ENCODE results near the gene CEP112.

Gene CEP112

GRCh38 chr17:65930140-65930730 lies 261.7 kb downstream of the CEP112 start:
- DNase-seq (ENCODE audit: low spot score): no peak

DNA sequence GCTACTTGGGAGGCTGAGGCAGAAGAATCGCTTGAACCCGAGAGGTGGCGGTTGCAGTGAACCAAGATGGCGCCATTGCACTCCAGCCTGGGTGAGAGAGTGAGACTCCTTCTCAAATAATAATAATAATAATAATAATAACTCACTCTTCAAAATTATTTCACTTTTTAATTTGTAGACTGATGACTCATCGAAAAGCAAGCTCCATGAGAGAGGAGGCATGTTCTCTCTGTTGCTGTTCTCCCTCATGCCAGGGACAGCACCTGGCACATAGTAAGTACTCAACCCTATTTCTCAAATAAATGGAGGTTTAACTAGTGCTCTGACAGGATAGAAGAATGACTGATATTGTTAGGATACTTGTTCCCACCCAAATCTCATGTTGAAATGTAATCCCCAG lies 265.3 kb downstream of the CEP112 start:
- no peak for DNase-seq (ENCODE audit: low spot score)

DNA sequence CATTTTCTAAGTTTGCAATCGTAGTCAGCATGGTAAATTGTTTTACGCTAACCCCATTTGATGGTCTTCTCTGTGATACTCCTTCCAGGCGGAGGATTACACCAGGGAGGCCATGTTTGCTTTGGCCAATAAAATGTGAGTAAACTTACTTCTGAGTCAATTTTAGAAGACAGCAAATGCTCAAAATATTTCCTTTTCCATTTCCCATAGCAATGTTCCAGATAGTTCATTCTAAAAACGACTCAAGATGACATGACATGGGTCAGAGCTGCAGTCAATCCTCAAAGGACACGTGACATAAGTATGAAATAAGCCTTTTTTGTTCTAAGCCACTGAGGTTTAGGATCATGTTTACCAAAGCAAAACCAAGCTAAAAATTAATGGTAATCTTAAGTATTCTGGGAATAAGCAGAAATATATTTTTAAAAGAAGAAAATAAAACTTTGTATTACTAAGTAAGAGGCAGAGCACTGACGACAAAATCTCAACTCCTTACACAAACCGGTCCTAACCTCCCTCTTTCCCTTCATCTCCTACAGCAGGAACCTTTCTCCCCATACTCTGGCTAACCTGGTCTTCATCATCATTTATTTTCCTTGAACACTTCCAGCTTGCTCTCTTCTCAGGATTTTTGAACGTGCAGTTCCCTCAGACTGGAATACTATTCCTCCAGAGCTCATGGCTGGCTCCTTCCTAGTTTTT lies 266.2 kb downstream of the CEP112 start:
- no peak for DNase-seq (ENCODE audit: low spot score)

GRCh38 chr17:65920996-65921395 lies 270.9 kb downstream of the CEP112 start:
- no peak for DNase-seq (ENCODE audit: low spot score)

DNA sequence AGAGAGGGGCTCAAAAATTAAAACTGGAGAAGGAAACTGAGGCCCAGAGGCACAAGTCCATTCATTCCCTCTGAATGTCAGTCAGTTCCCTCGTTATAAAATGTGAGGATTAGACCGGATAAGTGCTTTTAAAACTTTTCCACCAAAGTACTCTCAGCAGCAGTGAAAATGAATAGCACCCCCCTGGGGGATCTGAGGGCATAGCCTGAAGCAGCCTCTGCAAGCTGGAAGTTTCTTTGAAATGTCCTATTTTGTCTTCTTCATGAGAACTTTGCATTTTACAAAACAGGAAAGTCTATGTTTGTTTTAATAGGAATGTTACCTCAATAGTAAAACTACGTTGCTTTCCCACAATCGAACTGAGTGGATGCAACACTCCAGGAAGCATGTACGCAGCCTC lies 273.0 kb downstream of the CEP112 start:
- DNase-seq (ENCODE audit: low spot score): no peak

- no peak for DNase-seq (ENCODE audit: low spot score)
Observed at GRCh38 chr17:65918500-65918899, 273.4 kb downstream of the CEP112 start.

DNA sequence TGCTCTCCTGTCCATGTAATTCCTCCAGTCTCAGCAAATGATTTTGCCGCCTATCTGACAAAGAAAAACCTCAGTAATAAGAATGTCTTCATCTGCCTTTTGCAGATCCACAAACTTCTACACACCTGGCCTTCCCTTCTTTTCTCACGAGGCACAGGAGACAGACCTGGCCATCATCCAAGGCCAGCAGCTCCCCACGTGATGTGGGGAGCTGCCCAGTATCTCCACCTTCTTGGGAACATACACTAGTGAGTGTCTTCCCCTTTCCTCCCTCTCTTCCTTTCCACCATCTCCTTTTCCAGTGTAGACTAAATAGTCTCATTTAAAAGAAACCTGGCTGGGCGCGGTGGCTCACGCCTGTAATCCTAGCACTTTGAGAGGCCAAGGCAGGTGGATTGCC lies 274.4 kb downstream of the CEP112 start:
- DNase-seq (ENCODE audit: low spot score): no peak

- no peak for DNase-seq (ENCODE audit: low spot score)
Observed at GRCh38 chr17:65916425-65916824, 275.5 kb downstream of the CEP112 start.

GRCh38 chr17:65914784-65915342 lies 277.1 kb downstream of the CEP112 start:
- DNase-seq (ENCODE audit: low spot score): no peak

- no peak for DNase-seq (ENCODE audit: low spot score)
Observed at GRCh38 chr17:65913326-65913850, 278.5 kb downstream of the CEP112 start.

DNA sequence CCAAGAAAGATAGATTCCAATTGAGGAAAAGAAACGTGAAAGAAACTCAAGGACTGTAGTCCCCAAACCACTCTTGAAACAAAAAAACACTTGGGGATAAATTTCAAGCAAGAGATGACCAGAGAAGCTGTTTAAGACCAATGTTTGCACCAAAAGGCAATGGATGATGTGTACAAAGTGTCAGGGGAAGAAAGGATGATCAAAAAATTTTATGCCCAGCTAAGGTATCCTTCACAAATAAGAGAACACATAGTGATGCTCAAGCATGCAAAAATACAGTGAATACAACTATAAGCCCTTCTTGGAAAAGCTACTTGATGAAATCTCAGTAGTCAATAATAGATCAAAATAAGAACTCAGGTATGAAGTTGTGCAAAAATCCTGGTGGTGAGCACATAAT lies 281.1 kb downstream of the CEP112 start:
- DNase-seq (ENCODE audit: low spot score): no peak

GRCh38 chr17:65902831-65903522 lies 289.0 kb downstream of the CEP112 start:
- no peak for DNase-seq (ENCODE audit: low spot score)

GRCh38 chr17:65902155-65902554 lies 289.8 kb downstream of the CEP112 start:
- no peak for DNase-seq (ENCODE audit: low spot score)

DNA sequence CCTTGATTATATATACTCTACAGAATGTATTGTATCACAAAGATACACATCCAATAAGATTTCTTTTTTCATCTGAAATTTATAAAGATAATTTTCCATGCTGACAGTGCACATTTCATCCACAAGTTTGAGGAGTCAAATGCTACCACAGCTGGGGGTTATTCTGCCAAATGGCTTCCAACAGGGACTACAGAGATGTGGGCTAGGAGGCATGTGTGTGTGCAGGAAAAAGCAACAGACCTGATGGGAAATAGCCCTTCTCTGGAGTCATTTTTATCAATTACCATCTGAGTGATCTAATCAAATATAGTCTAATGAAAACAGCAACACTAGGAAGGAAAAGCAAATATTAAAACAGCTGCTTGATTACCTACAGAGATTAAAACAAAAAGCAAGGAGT lies 290.5 kb downstream of the CEP112 start:
- DNase-seq (ENCODE audit: low spot score): no peak

DNA sequence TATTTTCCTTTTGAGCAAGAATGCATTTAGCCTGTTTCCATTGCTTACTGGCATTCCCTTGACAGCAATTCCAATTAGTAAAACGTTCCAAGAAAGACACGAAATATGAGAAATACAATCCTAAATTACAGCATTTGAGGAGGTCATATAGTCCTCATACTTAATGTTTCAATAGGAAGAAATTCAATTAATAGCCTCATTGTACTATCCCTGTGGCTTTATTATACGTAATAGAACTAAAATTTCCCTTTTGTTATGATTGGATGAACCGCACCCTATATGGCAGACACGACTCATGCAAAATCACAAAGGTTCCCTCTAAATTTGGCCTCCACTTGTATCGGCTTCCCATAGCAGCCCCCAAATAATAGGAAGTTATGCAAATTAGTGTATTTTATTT lies 291.7 kb downstream of the CEP112 start:
- DNase-seq (ENCODE audit: low spot score): no peak

DNA sequence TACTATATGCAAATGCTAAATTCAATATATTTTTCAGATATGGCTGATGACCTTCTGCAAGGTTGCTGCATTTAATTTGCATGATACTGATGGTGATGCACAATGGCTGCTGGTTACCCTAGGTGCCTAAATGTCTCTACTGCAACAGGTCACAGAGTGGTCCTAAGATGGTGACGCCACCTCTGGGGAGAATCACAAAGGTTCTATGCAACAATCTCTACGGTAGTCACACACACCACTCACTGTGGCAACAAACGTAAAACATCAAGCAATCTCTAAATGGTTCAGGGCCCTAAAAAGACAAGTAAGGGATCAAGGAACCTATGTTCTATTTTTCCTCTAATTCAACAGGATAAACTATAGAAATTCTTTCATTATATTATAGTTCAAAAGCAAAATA lies 293.3 kb downstream of the CEP112 start:
- no peak for DNase-seq (ENCODE audit: low spot score)

GRCh38 chr17:65896889-65897288 lies 295.0 kb downstream of the CEP112 start:
- no peak for DNase-seq (ENCODE audit: low spot score)

DNA sequence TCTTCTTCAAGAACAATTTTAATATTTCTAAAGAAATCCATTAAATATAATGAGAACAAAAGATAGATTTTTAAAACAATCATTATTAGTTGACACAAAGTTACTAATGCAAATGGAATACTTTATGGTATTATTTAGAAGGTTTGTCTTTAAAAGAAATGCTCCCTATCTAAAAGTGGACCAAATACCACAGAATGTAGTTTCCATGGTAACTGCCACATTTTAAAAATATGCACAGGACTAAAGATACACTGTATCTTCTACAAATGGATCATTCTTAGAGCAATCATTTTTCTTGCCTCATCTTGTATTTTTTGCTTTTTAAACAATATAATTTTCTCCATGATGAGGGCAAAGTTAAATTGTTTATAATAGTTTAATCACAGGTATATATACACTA lies 296.0 kb downstream of the CEP112 start:
- DNase-seq (ENCODE audit: low spot score): no peak

- DNase-seq (ENCODE audit: low spot score): no peak
Observed at GRCh38 chr17:65893692-65894279, 298.1 kb downstream of the CEP112 start.

- DNase-seq (ENCODE audit: low spot score): no peak
Observed at GRCh38 chr17:65892912-65893377, 299.0 kb downstream of the CEP112 start.

GRCh38 chr17:65891231-65891735 lies 300.6 kb downstream of the CEP112 start:
- no peak for DNase-seq (ENCODE audit: low spot score)

GRCh38 chr17:65888649-65889048 lies 303.3 kb downstream of the CEP112 start:
- DNase-seq (ENCODE audit: low spot score): no peak

All from ecto neural progenitor cell (in vitro differentiated cells).